Measurements from ENCODE around the gene TENT5C.

TENT5C gene

DNA sequence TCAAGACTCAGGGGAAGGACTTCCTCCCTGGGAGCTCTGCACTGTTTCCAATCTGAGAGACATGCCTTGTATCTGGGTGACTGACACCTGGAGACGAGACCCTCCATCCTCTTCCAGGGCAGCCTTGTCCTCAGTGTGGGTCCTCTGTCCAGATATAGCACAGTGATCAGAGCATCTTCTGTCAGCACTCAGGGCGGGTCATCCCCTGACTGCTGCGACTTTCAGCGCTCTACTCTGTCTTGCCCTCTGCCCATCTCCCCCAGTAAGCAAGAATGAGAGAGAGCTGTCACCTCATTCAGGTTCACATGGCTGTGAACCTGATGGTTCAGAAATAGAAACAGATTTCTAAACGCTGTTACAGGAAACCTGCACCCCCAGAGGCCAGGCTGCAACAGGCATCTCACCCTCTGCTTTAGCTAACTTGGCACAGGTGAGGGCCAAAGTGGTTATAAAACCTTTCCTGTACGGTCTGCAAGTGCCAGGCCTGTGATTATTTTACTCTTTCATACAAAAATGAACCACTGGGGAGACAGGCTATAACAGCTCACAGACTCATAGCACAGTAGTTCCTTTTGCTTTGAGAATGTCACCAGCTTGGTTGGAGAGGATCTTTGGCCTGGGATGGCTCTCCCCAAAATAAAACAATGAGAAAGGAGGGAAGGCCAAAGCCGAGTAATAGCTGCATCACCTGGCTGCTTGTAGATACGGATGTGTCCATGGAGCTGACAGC, 11.4 kb upstream of the TENT5C start:
- DNase-seq: no peak

DNA sequence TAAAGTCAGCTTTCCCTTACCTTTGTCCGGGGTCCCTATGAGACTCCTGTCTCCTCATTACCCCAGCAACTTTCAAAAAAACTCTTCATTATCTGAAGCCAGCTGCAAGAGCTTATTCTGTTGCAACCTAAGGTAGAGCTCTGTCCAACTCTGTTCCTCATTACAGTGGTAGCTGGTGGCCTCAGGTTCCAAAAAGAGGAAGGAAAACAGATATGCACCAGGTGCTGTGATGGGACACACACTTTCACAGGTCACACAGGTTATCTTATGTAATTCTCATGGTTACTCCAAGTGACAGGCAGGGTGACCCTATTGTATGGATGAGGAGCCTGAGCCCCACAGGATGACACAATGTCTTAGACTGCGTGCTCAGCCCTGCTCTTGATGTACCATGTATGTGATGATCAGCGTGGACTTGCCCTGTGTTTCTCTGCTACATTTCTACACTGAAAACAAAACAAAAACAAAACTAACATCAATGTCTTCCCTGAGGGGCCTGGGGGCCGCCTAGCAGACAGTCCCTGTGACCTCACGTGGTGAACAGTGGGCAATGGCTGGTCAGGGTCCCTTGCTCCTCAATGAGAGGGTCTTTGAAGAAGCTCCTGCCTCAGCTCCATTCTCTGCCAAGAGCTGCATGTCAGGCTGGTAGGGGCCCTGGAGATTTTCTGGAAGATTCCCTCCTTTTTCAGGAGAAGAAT, 9.7 kb upstream of the TENT5C start:
- no peak for DNase-seq

DNA sequence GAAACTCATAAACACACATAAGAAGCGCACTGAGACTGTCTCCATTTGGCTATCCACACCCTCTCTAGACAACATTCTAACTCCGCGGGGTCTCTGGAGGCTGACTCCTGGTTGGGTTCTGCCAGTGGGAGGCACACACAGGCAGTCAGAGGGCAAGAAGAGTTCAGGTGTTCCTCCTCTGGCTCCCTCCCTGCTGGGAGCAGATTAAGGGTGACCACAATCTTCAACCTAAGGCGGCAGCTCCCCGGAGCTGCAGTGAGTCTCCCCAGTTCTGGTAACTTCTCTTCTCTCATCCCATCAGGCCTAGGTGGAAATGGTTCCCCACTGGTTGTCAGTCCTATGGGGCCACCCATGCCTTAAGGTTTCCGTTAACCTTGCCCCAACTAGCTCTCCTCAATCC, 7.4 kb upstream of the TENT5C start:
- no peak for DNase-seq

DNA sequence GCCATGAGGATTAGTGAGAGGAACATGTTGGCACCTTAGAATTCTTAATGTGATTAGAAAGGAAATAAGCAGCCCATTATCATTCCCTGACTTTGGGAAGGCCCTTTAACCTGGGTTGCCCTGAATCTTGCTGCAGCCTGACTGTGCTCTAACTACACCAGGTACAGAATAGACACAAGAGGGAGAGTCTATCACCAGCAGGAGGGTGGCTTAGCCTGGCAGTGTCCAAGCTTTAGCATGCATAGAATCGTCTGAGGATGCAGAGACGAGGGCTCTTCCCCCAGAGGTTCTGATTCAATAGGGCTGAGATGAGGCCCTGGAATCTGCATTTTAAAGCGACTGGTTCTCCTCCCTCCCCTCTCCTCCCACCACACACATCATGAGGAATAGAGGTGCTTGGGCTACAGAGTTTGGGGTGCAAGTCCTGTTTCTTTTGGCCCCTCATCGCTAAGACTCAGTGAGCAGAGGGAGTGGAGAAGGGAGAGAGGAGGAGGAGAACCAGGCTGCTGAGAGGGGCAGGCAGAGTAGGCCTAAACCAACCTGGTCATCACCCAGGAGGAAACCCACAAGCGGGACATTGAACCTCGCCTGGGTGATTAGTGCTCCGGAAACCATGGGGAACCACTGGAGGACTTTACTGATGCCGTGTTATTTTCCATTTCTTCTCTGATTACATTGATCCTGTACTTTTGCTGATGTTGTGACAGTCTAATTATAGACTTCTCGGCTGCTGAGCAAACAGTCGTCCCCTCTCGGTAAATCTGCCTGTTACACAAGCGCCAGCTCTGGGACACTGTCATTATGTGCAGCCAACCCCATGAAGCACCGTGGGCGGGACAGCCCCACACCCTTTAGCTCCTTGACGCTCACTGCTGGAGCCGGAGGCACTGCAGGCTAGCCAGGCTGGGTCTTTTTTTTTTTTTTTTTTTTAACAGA, 6.3 kb upstream of the TENT5C start:
- no peak for DNase-seq

DNA sequence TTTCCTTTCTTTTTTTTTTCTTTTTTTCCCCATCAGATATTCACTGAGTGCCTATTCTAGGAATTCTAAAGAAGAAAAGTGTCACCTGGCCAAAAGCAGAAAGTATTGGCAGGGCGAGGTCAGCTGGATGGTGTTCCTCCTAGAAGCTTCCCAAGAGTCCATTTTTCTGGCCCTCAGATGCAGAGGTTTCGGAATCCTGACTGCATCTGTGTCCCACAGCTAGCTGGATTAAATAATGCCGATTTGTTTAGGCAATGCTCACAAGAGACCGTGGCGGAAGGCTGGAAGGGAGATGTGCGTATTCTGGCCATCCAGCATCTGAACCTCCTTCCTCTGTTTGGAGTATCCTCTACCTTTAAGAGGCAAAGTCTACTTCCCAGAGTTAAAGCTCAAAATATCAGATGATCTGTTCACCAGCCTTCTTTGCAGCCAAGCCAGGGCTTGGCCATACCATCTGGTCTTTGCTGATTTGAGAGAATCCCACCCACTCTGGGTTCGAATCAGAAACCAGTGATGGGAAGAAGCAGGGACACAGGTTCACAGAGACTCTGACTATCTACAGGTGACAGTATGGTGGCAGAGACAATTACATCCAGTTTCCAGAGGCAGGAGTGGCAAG, 5.4 kb upstream of the TENT5C start:
- no peak for DNase-seq

DNA sequence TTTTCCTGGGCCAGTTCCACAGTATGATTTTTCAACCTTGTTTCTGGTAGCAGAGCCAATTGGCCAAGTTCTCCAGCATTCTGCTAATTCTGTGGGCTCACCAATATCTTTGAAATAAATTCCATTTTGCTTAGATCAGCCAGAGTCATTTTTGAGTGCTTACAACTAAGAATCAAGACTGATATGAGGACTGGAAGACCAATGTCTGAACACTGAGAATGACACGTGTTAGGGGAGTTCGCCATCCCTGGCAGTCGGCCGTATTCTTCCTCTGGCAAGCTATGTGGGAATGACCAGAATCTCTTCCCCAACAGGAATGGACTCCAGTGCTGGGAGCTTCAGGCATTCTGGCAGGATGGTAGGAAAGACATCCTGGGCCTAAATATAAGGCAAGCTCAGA, 4.9 kb upstream of the TENT5C start:
- DNase-seq: no peak

DNA sequence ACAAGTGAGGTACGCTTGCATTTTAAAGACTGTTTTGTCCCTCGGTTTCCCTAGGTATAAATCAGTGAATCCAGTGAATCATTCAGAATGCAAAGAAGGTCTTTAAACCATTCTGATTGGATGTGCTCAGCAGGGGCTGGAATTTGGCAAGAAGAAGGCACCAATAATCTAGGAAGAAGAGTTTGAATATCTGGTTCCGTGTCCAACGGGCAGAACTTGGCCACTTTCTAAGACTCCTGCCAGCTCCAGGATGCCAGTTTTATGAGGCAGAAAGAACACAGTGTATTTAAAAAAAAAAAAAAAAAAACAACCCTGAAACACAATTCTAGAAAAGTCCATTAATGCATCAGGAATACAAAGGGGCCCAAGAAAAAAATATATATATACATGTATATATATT, 3.0 kb upstream of the TENT5C start:
- DNase-seq: no peak

DNA sequence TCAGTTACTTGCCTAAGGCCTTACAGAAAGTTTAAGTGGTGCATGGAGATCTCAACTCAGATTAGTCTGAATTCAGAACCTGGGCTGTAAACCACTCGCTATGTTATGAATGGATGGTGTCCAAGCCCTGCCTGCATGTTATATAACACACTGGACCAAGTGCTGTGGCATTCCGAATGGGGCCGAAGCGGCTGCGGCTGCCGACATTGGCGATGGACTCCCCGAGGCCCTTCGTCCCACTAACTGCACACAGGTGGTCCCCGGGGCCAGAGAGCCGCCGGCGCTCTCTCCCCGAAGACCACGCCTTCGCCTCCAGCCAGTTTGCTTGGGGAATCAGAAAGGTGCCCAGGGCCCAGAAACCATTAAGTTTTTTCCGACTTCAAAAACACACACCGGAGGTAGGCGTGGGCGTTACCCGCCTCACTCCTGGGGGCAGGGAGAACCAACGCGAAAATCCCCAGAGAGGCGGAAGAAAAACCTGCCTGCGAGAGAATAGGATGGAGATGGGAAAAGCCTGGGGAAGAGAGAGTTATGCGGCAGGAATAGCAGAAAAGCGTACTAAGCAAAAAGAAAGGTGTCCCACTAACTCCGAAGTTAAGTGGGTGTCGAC, 579 bp upstream of the TENT5C start:
- DNase-seq: no peak

DNA sequence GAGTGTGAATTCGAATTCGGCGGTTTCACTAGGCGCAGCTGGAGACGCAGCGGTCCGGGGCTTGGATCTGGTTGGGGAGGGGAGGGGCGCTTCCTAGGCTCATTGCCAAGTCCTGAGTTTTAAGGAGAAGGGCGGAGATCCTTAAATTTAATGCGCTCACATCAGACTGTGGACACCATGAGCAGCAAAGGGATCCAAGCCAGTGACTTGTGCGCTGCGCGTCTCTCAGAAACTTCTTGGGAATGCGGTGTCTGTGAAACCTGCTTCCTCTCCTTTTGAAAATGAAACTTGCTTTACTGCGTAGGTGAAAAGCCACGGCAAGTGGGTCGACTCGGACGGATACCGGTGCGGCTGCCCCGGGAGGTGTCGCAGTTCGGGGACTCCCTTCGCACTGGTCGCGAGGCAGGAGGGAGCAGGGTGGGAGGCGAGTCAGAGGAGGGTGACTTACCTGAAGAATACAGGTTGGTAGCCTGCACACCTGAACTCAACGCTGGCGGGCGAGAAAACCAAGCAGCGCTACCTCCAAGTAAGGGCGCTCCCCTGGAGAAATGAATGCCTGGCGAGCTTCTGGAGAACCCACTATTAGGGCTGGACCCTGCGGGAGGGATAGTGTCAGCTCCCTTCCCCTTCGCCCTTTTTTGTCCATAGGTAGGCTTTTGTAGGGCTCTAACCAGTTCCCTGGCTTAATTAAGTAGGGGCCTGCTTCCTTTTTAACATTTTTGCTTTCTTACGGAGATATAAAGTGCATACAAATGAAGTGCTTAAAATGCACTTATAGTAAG, 992 bp downstream of the TENT5C start:
- DNase-seq: peak; percentile 66

DNA sequence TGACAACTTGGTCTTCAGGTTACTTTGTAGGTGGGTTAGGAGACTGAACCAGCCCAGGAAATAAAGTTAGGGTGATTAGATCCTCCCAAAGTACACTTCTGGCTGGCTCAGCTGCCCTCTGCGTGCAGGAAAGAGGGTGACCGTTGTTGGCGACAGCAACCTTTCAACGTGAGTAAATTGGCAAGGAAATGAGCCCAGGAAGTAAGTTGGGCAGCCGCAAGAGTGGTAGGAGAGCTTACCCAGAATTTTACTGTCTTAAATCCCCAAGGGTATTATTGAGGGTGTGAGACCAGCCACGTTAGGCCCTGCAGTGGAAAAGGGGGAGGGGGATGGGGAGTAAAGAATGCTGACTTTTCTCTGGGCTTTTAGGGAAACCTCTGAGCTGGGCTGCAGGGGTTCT, 1.6 kb downstream of the TENT5C start:
- peak; percentile 77 for DNase-seq

DNA sequence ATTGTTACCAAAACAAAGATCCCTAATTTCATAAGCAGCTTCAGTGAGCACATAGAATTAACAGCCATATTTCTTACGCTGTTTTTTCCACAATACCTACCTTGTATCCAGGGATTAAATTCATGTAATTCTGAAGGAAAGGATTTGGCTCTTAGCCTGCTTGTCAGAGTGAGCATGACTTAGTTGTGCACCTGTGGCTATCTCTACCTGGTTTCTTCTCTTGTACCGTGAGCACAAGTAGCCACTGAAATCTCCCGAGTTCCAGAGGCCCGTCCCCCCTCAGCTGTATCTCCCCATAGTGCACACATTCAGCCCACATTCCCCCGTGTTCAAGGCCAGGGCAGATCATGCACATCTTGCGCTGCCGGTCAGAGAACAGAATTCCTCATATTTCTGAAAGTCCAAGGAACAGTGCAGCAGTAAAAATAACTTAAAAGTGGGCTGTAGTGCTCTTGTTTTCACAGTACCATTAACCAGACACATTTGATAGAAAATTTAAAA, 2.3 kb downstream of the TENT5C start:
- no peak for DNase-seq

DNA sequence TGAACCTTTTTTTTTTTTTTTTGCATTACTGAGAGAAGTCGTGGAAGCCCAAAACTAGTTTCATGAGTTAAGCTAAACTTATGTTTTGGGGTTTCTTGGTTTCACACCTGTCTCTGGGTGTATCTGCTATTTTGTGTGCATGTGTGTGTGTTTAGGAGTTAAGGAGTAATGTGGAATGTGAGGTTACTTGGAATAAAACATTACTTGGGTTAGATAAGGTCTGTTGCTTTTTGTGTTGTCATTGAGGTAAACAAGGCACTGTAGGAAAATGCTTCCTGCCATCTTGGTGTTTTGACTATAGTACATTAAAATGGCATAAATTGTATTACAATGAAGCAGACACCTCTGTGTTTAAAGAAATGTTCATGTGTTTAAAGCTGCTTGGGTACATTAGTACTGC, 2.9 kb downstream of the TENT5C start:
- no peak for DNase-seq

DNA sequence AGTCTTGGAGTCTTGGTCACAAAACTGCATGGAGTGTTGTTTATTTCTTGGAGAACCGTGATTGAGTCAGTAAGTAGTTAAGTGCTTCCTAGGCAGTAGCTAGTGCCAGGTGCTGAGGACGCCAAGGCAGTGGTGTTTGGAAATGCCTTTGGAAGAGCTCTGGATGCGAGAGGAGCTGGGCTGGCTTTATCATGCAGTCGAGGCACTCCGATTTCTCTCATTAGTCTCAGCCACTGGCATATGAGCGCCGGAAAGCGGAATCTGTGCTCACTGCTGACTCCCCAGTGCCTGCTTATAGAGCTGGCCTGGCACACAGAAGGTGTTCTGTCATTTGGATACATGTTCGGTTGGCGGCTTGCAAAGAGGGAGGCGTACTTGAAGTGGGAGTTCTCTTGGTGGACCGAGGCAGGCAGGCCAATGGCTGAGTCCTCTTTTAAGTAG, 3.6 kb downstream of the TENT5C start:
- DNase-seq: no peak

DNA sequence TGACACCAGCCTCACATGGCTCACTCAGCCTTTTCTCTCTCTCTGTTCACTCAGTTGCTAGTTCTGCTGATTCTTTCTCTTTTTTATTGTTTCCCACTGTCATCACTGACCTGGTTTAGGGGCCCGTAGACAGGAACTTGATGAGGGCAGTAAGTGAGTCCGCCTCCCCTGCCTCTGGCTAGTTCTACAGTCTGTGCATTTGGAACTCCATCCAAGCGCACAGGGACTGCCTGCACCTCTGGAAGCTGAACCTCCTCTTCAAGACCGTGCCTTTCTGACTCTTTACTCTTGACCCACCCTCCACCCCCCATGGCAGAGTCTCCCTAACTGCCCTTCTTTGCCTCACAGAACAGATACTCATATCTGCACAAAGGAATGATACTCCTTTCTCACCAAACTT, 4.2 kb downstream of the TENT5C start:
- DNase-seq: no peak

DNA sequence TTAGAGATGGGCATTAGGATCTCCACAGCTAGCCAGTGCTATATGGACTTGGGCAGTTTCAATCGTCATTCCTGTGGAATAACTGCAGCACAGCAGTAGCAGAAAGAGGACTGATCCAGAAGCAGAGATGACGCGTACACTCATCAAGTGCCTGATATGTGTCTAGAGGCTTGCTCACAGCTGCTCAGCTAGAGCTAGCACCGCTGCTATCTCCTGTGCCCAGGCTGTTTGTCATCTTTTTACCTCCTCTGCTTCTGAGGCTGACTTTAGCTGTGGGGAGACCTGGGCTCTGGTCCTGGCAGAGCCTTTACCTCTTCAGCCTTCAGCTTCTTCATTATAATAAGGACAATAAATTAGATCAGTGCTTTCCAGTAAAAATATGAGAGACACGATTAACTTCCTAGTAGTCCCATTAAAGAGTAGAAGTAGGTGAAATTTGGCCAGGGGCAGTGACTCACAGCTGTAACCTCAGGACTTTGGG, 5.3 kb downstream of the TENT5C start:
- DNase-seq: no peak

DNA sequence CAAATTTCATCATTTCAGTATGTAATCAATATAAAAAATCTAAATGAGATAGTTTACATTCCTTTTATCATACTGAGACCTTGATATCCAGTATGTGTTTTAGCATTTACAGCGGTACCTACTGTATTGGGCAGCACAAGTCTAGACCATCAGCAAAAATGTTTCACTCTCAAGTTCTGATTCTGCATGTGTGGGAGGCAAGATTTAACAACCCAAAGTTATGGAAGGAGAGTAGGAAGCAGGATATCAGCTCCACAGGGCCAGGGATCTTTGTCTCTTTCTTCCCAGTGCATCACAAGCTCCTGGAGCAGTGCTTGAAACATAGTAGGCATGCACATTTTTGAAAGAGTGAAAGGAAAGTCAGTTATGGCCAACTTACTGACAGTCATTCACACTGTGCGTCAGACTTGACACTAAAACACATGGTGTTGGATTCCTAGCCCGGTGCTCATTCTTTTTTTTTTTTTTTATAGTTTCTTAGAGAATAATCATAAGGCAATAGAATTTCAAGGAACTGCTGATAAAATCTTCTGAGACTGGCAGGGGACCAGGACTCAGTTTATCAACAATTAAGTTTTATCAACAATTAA, 6.1 kb downstream of the TENT5C start:
- DNase-seq: no peak

DNA sequence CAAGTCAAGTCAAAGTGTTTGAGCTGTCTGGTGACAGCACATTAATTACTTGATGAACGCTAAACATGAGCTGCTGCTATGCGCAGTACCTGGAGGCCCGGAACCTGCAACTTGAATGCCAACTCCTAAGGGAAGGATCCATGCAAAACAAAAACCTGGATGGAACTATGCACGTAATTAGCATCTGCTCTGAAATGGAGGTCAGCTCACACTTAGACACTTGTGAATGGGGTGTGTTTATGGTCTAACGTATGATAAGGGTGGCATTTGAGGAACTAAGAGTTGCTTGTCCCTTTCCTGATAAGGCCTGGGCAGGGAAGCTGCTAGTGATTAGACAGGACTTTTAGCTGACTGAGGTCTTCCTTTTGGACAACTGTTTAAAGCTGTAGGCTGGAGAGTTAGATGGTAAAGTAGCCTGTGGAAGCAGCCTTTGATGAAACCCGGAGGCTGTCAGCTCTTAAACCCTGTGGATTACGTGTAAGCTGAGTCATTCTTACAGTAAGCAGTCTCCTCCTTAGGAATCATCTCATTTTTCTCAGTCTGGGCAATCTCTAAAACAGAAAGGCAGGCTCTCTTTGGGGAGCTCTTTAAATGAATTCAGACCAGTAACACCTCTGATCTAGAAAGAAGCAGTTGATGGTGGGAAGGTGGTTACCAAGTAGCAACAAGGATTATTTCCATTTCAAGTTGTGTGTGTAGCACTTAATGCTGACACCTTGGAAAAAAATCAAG, 6.8 kb downstream of the TENT5C start:
- peak; percentile 47 for DNase-seq

DNA sequence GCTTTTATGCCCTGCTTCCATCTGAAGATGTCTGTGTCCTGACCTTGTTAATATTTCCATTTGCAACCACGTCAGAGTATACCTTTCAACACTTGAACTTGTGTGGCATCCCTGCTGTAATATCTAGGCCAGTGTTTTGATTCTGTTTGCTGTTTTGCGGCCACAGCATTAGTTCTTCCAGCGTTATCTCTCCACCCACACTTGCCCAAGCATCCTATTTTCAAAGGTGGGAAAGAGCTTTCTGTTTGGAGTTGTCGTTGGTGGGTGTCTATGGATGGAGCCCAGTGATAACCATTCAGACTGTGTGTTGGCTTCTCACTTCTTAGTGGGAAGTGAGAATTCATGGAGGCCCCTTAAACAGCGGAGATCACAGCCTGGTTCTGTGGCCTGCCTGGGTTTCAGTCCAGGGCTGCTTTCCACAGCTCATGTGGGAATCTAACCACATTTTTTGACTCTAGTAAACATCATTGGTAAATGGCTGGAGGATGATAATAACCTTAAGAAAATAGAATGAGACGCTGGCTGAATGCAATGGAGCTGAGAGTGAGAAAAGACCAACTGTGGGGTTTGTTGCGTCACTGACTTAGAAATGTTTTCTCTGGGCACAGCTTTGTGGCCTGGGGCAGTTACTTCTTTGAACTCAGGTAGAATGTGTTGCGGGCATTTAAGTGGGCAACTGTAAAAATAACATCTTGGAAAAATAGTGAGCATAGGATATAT, 7.6 kb downstream of the TENT5C start:
- no peak for DNase-seq

DNA sequence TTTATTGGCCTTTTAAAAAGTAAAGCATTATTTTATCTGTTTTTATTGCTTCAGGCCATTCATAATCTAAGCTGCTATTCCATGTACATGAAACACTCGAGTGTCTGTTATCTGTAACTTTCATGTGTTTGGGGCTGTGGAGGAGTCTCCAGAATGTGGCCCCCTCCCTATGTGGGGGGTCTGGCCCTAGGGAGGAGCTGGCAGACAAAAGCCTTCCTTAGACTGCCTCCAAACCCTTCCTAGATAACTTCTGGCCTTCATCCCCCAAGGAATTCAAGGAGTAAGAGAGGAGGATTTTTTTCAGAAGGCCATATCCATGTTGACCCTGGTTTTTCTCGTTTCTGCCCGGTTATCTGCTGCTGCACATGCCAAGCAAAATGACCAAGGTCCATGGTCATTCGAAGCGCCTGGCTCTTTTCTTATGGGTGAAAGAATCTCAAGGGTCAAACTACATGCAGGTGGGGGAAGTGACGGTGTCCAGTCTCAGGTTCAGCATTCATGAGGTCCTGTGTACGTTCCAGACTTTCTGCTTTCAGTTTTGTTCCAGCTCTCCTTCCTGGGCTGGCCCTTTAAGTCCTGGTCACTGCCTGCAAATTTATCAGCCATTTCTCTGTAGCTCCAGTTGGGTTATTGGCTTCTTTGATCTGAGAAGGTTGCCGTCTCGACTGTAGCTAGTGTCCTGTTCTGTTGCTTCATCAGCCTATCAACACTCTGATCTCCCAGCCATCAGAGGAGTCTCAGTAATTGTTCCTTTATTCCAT, 8.3 kb downstream of the TENT5C start:
- no peak for DNase-seq

Data from activated CD4-positive, alpha-beta T cell treated with anti-CD3 and anti-CD28 coated beads, Interleukin-2, Interleukin-6, amounts not matched to agents 100 ng/mL and 50 ng/mL, durations not matched to agents 16 hours and 8 hours (primary cell).